ENCODE results near the gene DLGAP3.

The DLGAP3 gene

GRCh38 chr1:34928066-34928696 is 1.3 kb downstream of the DLGAP3 start:
- DNase-seq, result no peak

- DNase-seq, result no peak
Measured at GRCh38 chr1:34927316-34927715, 2.1 kb downstream of the DLGAP3 start.

GRCh38 chr1:34926894-34927293 is 2.6 kb downstream of the DLGAP3 start:
- DNase-seq, result no peak

DNA sequence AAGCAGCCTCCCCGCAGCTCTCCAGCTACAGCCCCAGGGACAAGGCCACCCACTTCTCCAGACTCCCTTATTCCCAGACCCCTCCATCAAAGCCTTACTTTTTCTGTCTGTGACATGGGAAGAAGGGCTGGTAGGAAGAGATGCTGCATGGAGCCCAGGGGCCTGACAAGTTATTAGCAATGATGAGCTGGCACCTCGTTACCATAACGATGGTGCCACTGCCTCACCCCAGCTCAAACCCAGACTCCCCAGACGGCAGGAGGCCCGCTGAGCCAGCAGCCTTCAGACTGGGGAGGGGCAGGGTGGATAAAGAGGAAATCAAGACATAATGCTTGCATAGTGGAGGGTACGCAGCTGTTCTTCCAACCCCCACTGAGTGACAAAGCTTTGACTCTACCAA is 3.3 kb downstream of the DLGAP3 start:
- DNase-seq, result no peak

- no peak for DNase-seq
Measured at GRCh38 chr1:34925730-34926129, 3.7 kb downstream of the DLGAP3 start.

DNA sequence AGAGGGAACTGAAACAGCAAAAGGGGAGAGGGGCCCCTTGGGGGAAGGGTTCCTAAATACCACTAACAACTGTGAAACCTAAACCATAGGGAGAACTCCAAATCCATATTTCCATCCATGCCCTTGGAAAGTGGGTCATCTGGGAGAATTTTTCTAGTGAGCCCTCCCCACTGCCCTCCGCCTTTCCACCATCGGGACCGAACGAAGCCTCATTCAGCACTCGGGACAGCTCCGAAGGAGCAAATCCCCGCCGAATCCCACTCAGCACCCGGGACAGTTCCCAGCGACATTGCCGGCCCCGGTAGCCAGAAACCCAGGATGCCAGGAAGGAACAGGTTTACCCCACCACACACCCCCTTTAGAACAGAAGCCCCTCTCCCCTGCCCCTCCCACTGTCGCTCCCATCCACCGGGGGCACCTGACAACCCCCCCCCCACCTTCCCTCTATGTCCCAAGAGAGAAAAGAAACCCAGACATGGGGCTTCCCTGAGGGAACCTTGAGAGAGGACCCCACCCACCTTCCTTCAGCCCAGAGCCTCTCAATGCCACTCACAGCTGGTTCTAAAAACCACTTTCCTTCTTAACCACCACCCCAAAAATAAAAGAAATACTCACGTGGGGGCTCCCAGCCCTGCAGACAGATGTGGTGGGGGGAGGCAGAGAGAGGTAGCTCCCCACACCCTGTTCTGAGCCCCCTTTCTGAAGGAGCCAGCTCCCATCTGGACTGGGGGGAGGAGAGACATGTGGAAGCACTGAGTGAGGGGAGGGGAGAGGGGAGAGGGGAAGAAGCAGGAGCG is 4.5 kb downstream of the DLGAP3 start:
- DNase-seq, result peak; percentile 25

- no peak for DNase-seq
Measured at GRCh38 chr1:34923490-34923889, 6.0 kb downstream of the DLGAP3 start.

GRCh38 chr1:34918977-34919561 is 10.4 kb downstream of the DLGAP3 start:
- no peak for DNase-seq

GRCh38 chr1:34918386-34918976 is 11.0 kb downstream of the DLGAP3 start:
- DNase-seq, result no peak

GRCh38 chr1:34917017-34917416 is 12.4 kb downstream of the DLGAP3 start:
- no peak for DNase-seq

DNA sequence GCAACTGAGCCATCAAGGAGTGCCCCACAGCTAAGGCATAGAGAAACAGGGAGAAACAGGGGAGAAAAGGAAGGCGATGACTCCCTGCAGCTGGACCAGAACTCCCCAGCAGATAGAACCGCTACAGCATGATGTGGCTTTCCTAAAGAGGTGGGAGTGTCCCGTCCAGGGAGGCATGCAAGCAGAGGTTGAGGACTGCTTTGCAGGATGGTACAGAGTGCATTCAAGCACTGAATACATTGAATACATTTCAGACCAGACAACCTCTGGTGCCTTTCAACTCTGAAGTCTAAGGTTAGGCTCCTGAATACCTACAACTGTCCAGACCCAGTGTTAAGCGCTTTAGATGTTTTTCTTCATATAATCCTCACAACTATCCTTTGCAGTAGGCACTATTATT is 13.3 kb downstream of the DLGAP3 start:
- DNase-seq, result no peak

DNA sequence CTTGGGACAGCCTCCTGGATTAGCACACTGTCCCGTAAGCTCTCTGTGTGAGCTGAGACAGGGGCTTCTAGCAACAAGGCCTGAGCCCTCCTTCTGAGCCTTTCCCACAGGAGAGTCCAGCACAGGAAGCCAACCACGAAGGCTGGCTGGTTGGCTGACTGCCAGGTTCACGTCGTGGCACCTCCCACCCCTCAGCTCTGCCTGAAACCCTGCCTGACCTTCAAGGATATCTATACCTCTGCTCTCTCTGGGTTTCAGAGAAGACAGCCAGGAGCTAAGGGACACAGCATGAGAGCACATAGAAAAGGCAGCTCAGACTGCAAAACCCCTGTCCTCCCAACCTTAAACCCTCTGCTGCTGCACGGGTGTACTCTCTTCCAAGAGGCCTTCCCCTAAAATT is 13.9 kb downstream of the DLGAP3 start:
- DNase-seq, result no peak

- DNase-seq, result no peak
Measured at GRCh38 chr1:34914958-34915357, 14.5 kb downstream of the DLGAP3 start.

- no peak for DNase-seq
Measured at GRCh38 chr1:34911465-34911864, 18.0 kb downstream of the DLGAP3 start.

DNA sequence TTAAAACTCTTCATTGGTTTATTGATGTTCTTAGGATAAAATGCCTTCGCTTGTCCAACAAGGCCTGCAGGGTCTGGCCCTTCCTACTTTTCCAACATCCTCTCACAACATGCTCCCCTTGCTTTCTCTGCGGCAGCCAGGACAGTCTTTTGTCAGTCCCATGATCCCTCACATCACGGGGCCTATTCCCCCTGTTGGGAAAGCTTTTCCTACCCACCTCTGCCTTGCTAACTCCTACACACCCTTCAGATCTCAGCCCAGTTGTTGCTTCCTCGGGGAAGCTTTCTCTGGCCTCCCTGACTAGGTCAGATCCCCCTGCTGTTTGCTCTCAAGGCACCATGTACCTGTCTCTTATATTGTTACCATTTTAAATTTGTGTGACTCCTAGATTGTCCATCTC is 19.0 kb downstream of the DLGAP3 start:
- no peak for DNase-seq

- DNase-seq, result no peak
Measured at GRCh38 chr1:34908369-34908768, 21.1 kb downstream of the DLGAP3 start.

DNA sequence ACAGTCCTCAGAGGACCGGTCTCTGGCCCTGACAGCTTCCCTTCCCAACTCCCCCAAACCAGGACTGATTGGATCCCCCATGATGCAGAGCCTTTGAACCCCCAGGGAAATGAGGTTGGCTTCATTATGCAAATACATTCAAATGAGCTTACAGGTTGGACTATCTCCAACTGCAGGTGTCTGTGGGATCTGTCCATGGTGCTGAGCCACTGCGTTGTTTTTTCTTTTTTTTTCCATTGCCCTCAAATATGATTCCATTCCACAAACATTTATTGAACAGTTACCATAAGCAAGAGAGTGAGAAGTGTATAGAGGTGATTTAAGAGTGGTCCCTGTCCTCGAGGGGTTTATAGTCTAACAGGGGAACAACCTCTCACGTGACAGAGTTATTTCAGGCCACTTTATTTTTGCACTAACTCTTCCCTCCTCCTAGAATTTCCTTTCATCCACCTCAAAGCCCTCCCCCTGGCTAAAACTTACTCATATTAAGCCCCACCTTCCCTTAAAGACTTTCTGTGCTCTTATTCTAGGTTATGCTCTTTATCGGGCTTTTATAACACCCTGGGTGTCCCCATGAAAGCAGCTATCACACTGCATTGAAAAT is 21.9 kb downstream of the DLGAP3 start:
- no peak for DNase-seq

- DNase-seq, result no peak
Measured at GRCh38 chr1:34906756-34907155, 22.7 kb downstream of the DLGAP3 start.

- no peak for DNase-seq
Measured at GRCh38 chr1:34906222-34906621, 23.2 kb downstream of the DLGAP3 start.

GRCh38 chr1:34905098-34905459 is 24.4 kb downstream of the DLGAP3 start:
- DNase-seq, result no peak

DNA sequence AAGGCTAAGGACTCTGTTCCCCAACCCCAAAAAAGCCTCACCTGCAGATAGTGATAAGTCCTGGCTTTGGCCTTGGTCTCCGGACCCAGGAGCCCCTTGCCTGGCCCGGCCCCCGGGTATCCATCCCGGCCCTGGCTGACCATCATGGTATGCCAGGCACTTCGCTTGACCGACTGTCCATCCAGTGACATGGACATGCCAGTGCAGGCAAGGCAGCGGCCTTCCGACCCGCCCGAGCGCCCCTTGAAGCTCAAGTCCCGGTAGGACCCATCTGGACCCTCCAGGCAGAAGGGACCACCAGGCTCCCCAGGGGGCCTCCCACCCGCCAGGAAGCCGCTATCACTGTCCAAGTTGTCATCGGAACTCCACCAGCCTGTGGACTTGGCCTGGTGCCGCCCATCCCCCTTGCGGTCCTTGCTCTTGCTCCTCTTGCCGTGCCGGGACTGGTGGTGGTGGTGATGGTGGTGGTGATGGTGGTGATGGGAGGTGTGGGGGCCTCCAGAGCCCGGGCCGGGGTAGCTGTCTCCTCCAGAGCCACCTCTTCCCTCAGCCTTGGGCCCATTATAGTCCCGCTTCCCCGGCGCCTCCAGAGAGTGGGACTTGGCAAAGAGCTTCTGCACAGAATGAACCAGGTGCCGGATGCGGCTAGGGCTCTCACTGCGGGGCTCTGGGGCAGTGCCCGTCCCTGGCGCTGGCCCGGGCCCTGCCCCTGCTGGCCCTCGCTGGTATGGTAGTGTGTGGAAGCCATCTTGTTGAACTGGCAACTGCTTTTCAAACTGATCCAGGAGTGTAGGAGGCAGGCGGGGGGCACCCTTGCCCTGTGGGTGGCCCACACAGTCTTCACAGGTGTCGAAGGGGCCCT is 25.0 kb downstream of the DLGAP3 start:
- DNase-seq, result no peak

DNA sequence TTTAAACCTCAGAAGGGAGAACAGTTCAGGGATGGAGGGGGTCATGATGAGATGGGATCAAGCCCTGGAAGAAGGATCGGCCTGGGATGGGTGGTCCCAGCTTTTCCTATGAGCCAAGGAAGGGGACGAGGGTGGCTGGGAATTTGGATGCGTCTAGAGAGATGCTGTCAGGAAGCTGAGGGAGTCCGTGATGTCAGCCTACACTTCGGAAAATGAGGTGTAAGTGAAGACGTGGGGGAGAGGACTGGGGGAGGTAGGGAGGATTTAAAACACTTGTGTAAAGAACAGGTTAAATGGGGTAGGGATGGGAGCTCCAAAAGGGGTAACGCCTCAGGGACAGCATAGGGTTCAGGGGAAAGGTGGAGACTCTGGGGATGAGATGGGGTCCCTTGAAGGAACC is 27.5 kb downstream of the DLGAP3 start:
- DNase-seq, result no peak
